ENCODE data around the gene ACOX1. TPM values are rescaled to one million over a fixed set of nuclear protein-coding genes. Genes with fewer than 3 reads are reported as not detected.

ACOX1 gene
- total and polyA plus RNA-seq, 2 of the 13 experiments (the other 11 are each of a cell fraction or from before 2014, with no cell fraction given): 86.4 to 120 TPM

GRCh38 chr17:76027159-76027839 is 48.3 kb upstream of the ACOX1 start, which contains the start of gene EVPL (continued):
- TF ChIP-seq CREB3 (CRISPR knock-in tag; IDR thresholded peaks at IDR 0.05): 0 out of 2 replicates have a peak, but pooled peaks have one; percentile 24
- TF ChIP-seq ZBTB14 (CRISPR knock-in tag; IDR thresholded peaks at IDR 0.05): no peak
- no peak for TF ChIP-seq ZNF44 (CRISPR knock-in tag; IDR thresholded peaks at IDR 0.05)
- TF ChIP-seq NFYC (CRISPR knock-in tag; IDR thresholded peaks at IDR 0.05): no peak
- TF ChIP-seq KAT8 (CRISPR knock-in tag; IDR thresholded peaks at IDR 0.05): peak; percentile 55
- no peak for TF ChIP-seq NFIC (IDR thresholded peaks at IDR 0.05; ENCODE audit: low read length)
- TF ChIP-seq HIVEP1 (CRISPR knock-in tag; IDR thresholded peaks at IDR 0.05): no peak
- TF ChIP-seq ZNF567 (CRISPR knock-in tag; IDR thresholded peaks at IDR 0.05; ENCODE audit: borderline replicate concordance): peak; percentile 27; the same call in 1 of the 2 replicates
- no peak for TF ChIP-seq ZSCAN12 (CRISPR knock-in tag; IDR thresholded peaks at IDR 0.05)
- no peak for TF ChIP-seq MBD4 (IDR thresholded peaks at IDR 0.05; ENCODE audit: borderline replicate concordance, low read length)
- 0 out of 2 replicates have a peak, but pooled peaks have one; percentile 41 for TF ChIP-seq ZNF713 (CRISPR knock-in tag; IDR thresholded peaks at IDR 0.05)
- no peak for TF ChIP-seq HOMEZ (CRISPR knock-in tag; IDR thresholded peaks at IDR 0.05; ENCODE audit: low read depth)
- TF ChIP-seq ZNF615 (CRISPR knock-in tag; IDR thresholded peaks at IDR 0.05; ENCODE audit: borderline replicate concordance): 0 out of 2 replicates have a peak, but pooled peaks have one; percentile 70
- no peak for TF ChIP-seq TRAFD1 (CRISPR knock-in tag; IDR thresholded peaks at IDR 0.05; ENCODE audit: borderline replicate concordance)
- no peak for TF ChIP-seq STAT5B (CRISPR knock-in tag; IDR thresholded peaks at IDR 0.05)
- TF ChIP-seq JDP2 (CRISPR knock-in tag; IDR thresholded peaks at IDR 0.05; ENCODE audit: borderline replicate concordance): no peak
- TF ChIP-seq MLXIP (CRISPR knock-in tag; IDR thresholded peaks at IDR 0.05; ENCODE audit: borderline replicate concordance): no peak
- no peak for TF ChIP-seq HNRNPH1 (optimal IDR thresholded peaks at IDR 0.05; ENCODE audit: low read depth, low read length)
- TF ChIP-seq TBX2 (CRISPR knock-in tag; IDR thresholded peaks at IDR 0.05; ENCODE audit: borderline replicate concordance): peak; percentile 73
- no peak for TF ChIP-seq PRMT3 (CRISPR knock-in tag; IDR thresholded peaks at IDR 0.05; ENCODE audit: borderline replicate concordance, low read depth)
- TF ChIP-seq ZNF333 (CRISPR knock-in tag; IDR thresholded peaks at IDR 0.05; ENCODE audit: borderline replicate concordance): no peak
